ENCODE data around the gene OR2L8.

DNA sequence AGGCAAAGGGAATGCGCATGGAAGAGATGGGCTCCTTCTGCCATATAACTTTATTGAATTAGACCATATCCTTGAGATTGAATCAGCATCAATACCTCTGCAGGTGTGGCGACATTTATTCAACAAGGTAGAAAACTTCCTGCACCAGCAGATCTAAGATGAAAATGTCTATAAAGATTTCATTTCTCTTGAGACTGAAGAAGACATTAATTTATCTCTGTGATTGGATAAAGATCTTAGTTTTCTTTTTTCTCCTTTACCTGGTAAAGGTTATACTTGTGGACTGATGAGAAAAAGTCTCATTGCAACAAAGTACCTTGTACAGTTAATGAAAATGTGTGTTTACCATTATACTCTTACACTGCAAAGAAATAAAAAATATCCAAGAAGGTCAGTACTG lies 28.7 kb upstream of the OR2L8 start, which contains the start of gene OR2T8:
- TF ChIP-seq CTCF (IDR thresholded peaks at IDR 0.05) (no peak), POLR2A (IDR thresholded peaks at IDR 0.05) (no peak), EP300 (IDR thresholded peaks at IDR 0.05; ENCODE audit: low read depth) (no peak)

Data from transverse colon (tissue), 3 donors.